GM12891 (cell line): ENCODE results near the gene HDAC8.

Source experiments
- PAX5 ChIP-seq: IDR thresholded peaks from 2 replicates; pipeline ENCODE4 v1.6.1; 2011; ENCODE audit warnings: low read length, moderate library complexity, mild to moderate bottlenecking; ENCODE audit not compliant: insufficient read depth, severe bottlenecking
- POLR2A ChIP-seq: IDR thresholded peaks from 2 replicates; pipeline ENCODE4 v1.6.1; 2011; ENCODE audit warnings: low read depth, low read length, control low read depth
- POLR2AphosphoS5 ChIP-seq: IDR thresholded peaks from 2 replicates; pipeline ENCODE4 v1.6.1; 2011; ENCODE audit warnings: low read depth, low read length, control low read depth
- POU2F2 ChIP-seq: IDR thresholded peaks from 2 replicates; pipeline ENCODE4 v1.6.1; 2011; ENCODE audit warnings: low read depth, mild to moderate bottlenecking, control low read depth, low read length, moderate library complexity
- SPI1 ChIP-seq: IDR thresholded peaks from 2 replicates; pipeline ENCODE4 v1.6.1; 2011; ENCODE audit warnings: low read depth, low read length, control low read depth
- TAF1 ChIP-seq: IDR thresholded peaks from 2 replicates; pipeline ENCODE4 v1.6.1; 2011; ENCODE audit warnings: low read depth, low read length, control low read depth

GRCh38 chrX:72299891-72300630 lies 272.6 kb downstream of the HDAC8 start:
- TF ChIP-seq TAF1 (no peak), PAX5 (no peak), POLR2A (no peak), POLR2AphosphoS5 (no peak), POU2F2 (no peak), SPI1 (no peak)
